ENCODE measurements around the gene ANAPC1.
"Not testable (repeated sequence)": the region's sequence is repeated elsewhere in the genome, so short reads cannot be mapped to it uniquely, and the experiment has no call there.

ANAPC1 gene

DNA sequence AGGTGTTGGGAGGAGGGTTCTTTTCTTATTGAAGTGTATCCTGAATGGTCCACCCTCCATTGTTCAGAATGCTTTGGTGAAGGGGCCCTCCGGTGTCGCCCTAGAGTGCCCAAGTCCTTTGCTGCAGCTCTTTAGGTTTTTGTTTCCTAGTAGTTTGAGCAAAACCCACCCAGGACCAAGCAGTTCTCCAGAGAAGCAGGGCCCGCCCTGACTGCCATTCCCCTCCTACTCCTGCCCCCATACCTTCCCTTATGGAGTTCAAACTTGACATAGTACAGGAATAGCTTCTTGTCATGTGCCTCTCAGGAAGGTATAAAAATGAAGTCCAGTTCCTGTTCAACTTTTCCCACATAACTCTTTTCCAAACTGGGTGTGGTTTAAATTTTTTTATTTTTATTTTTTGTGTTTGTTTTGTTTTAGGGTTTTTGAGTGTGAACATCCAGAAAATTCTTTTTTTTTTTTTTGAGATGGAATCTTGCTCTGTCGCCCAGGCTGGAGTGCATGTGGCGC lies 20.0 kb upstream of the ANAPC1 start:
- DNase-seq, result no peak

DNA sequence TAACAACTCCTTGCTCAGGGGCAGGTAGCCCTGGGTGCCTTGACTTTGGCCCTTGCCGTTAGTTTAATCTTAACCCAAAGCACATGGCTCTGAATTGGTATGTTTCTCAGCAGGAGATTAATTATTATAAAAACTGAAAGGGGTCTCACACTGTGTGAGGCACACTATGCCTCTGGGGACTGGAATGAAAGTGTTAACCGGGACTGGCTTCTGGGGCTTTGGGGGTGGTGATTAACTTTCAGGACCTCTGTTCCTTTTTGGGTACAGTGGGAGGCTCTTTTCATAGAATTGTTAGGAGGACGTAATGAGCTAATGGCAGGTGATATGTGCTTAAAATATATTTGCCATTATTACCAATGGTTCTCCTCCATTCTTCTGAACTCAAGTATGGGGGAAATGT lies 19.5 kb upstream of the ANAPC1 start:
- DNase-seq, result no peak

DNA sequence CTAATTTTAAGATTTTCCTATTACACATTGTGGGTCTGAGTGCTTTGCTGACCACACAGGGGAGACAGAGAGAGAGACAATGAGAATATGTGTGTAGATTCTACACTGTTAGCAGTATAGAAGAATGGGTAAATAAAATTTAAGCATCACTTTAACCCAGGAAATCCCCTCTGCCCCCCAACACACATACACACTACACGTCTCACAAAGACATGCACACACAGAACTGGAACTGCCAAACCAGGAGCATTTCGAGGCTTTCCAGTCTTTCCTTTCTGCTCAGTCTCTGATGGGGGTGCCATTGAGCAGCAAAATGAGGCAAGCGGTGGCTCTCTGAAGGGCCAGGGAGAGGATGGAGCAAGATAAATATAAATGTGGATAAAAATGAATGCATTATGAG lies 16.9 kb upstream of the ANAPC1 start:
- peak; percentile 56 to 63 (median 58) for DNase-seq

DNA sequence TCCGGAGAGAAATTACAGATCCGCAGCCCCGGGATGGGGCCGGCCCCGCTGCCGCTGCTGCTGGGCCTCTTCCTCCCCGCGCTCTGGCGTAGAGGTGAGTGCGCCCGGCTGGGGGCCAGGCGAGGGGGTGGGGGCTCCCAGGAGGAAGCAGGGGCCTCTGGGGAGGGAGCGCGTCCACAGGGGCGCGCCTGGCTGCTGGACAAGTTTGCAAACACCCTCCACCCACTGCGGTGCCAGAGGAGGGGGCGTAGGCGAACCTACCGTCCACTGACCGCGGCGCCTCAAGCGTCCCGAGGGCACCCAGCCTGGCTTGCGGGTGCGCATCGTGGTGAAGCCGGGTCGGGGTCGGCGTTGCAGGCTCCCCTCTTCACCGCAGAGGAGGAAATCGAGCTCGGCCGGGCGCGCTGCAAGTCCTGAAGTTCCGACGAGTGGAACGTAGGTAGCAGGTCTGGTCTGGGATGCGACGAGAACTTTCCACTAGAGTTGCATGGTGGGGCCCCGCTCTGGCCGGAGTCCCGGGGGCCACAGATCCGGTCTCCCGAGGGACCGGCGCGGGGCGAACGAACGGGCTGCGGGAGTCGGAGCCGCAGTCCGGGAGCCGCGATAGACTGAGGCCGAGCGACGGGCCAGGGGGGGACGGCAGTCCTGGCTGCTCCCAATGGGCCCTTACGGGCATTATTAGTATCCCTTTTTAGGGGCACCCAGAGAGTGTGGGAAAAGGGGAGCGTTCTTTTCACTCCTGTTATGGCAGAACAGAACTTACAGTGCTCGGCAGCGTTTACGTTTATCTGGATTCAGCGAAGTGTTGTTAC lies 14.9 kb upstream of the ANAPC1 start:
- peak; percentile 45 to 67 (median 49) for DNase-seq

DNA sequence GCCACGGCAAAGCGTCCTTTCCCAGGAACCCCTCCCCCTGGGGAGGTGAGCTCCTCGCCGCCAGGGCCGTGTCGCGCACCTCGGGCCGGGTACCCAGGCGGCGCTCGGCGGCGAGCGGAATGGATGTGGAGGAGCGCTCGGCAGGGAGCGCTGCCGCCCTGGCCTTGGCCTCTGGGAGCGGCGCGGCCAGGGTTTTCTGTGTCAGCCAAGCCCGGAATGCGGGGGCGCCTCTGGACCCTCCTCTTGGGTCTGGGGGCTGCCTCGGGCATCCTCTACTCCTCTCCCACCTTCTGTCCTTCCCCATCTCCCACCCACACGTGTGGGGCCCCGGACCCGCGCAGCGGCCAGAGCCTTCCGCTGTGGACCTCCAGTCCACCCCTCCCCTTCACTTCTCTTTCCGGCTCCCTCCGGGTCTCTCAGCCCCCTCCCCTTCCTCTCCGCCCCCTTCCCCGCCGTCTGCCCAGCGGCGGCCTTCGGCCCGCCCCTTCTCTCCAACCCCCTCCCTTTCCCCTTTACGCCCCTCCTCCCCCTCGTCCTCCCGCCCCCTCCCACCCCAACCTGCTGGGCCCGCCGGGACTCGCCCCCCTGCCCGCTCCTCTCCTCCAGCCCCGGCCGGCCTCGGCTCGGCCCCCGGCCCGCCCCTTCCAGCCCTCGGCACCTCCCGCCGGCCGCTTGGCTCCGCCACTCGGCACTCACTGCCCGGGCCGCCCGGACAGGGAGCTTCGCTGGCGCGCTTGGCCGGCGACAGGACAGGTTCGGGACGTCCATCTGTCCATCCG lies 14.1 kb upstream of the ANAPC1 start, which contains the start of gene MERTK:
Gene MERTK (plus strand): TSS at position 684 of the 779 bp plus-strand sequence. CDS start 129 bp downstream, outside the sequence.
- peak; percentile 86 to 94 (median 91) for DNase-seq

DNA sequence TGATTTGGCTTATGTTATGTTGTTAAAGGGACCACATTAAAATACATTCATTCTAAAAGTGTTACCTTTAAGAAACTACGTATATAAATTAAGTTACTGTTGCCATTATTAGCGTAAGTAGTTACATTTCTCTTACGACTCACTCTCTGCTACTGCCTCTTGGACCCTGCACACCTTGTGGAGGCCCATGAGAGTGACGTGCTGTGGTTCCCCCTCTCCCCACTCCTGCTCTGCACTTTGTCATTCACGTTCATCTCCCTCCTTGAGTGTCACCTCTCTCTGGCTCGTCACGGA lies 13.6 kb upstream of the ANAPC1 start:
- DNase-seq, result no peak

DNA sequence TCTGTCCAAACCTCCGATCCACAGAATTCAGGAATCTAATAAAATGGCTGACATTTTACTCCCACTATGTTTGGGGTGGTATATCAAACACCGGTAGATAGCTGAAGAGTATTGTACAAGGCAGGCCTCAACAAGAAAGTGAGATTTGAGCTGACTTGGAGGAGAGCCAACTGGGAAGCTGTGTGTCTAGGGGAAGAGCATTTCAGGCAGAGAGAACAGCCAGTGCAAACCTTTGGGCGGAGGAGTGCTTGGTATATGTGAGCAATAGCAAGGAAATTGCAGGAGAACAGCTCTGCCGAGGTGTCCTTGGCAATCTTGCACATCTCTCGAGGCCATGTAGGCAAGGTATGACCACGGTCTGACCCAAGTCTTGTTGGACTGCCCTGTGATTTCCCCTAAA lies 12.6 kb upstream of the ANAPC1 start:
- DNase-seq, result no peak

DNA sequence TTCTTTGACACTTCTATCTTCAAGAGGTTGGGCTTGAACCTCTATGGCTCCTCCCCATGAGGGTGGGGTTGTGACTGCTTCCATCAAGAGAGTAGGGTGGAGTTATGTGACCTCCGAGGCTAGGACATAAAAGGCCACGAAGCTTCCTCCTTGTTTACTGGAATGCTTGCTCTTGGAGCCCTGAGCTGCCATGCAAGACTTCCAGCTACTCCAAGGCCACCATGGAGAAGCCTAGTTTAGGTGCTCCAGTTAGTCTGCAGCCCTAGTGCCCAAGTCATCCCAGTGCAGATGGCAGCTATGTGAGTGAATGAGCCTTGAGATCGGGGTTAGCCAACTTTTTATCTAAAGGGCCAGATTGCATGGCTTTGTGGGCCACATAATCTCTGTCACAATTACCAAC lies 12.0 kb upstream of the ANAPC1 start:
- DNase-seq, result peak; percentile 65 to 78 (median 73)

DNA sequence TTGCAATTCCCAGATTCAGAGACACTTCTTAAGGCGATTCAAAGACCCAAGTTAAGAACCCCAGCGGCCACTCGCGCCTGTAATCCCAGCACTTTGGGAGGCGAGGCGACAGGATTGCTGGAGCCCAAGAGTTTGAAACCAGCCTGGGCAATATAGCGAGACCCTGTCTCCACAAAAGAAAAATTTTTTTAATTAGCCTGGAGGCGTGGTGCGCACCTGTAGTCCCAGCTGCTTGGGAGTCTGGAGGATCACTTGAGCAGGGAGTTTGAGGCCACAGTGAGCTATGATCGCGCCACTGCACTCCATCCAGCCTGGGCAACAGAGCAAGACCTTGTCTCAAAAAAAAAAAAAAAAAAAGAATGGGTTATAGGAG lies 585 bp upstream of the ANAPC1 start:
- DNase-seq, result no peak

DNA sequence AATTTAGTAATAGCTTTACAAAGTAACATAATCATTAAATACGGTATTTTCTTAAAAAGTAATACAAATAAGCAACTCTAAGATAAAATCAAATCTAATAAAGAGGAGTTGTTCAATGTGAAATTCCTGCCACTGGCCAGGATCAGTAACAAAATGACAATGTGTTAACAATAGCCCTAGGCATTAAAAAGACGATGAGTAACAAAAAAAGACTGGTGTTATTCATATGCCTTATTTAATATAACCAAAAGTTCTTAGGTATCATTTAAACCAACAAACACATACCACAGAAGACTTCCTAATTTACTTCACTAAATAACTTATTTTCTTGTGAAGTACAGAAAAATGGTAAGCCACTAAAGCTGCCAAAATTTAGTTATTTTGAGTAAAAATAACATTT lies 11.2 kb downstream of the ANAPC1 start:
- not testable (repeated sequence) for DNase-seq

DNA sequence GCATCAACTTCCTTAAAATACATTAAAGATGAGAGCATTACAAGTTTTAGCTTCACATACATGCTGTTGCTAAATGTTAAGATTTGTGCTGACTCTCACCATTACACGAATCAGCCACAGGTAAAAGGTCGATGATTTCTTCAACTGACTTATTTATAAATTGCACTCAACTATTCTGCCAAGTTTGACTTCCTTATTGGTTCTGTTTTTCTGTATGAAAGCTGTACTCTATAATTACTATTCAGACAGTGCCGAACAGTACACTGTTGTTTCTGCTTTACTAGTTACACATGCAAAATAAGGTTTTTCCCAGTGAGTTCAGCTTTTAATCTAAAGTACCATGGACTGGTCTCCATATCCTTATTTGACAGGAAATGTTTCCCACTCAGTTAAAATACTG lies 18.9 kb downstream of the ANAPC1 start:
- DNase-seq, result not testable (repeated sequence)

DNA sequence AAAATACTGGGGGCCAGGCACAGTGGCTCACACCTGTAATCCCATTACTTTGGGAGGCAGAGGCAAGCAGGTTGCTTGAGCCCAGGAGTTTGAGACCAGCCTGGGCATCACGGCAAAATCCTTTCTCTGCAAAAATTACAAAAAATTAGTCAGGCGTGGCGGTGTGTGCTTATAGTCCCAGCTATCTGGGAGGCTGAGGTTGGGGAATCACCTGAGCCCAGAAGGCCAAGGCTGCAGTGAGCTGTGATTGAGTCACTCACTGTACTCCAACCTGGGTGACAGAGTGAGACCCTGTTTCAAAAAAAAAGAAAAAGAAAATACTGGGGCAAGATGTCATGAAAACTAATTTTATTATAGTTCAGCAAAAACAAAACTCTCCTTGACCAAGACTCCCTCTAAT lies 24.0 kb downstream of the ANAPC1 start:
- not testable (repeated sequence) for DNase-seq

DNA sequence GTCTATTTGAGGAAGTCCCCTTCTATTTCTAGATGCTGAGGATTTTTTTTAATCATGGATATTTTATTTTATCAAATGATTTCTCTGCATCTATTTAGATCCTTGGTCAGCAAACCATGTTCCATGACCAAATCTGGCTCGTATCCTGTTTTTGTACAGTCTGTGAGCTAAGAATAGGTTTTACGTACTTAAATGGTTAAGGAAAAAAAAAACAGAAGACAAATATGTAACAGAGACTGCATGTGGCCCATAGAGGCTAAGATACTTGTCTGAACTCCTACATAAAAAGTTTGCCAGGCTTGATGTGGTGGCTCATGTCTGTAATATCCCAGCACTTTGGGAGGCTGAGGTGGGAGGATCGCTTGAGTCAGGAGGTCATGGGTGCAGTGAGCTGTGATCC lies 31.4 kb downstream of the ANAPC1 start:
- not testable (repeated sequence) for DNase-seq

DNA sequence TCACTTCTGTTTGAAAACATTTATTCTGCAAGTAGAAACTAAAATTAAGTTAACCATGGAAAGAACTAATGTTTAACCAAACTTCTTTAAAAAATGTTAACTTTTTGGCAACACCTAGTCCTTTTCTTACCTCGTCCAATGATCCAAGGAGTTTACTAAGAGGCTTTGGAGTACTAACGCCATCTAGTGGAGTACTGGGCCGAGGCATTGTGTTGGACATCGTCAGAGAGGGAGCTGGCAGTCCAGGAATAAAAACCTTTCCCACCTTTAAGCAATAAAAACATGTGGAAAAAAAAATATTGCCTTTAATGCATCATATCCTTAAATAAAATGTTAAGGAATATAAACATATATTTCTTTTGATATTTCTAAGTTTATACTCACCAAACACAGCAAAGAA lies 33.3 kb downstream of the ANAPC1 start:
- peak in 2 of 3 donors; percentile 17 to 55 for DNase-seq

DNA sequence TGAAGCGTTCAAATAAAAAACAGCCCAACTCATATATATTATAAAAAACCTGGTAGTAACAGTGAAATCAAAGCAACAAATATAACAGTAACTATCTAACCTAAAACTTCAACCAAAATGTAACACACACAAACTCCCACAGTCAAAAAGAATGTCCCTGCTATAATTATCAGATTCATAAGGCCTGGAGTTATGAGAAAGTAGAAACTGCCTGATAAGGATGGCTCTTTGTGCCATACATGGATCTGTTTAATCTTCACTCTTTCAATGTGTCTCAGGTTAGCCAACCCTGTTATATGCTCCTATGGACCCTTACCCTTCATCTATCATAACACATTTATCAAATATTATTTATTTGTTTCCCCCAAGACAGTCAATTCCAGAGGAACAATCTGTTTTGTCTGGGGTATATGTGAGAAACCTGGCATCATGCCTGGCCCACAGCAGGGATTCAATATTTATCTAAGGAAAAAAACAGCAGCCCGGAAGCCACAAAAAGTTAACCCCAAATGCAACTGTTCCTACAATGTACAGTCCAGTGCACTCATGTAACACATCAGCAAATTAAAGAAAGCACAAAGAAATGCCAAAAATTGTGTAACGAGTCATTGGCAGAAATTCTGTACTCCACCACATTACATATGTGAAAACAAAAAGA lies 44.2 kb downstream of the ANAPC1 start:
- DNase-seq, result not testable (repeated sequence)

DNA sequence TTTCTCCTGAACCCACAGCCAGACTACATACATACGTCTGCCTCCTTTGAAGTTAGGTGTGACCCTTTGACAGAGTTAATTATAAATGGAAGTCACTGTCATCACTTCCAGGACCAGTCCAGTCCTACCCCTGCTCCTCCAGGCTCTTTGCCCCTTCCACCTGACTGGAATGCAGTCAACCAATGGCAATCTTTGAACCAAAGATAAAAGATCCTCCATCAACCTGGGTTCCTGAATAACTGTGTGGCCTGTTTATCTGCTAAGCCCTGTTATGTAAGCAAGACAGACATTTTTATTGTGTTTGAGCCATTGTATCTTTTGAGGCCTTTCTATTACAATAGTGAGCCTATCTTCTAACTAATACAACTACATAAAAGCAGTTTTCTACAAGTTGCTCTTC lies 45.0 kb downstream of the ANAPC1 start:
- not testable (repeated sequence) for DNase-seq

DNA sequence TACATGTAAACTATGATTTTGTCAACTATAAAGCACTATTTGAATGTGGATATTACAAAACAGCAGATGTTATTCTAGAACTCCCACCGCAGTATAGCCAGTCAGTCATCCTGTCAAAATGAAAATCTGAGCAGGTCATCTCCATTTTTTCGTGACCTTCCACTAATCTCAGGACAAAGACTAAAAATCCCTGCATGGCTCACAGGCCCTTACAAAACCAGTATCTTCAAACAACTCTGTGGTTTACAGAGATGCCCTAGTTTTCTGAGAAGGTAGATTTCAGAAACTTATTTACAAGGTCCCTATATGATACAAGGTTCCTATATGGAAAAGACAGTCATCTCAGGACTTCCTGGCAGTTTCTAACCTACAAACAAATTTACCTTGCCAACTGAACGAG lies 49.8 kb downstream of the ANAPC1 start:
- DNase-seq, result not testable (repeated sequence)

DNA sequence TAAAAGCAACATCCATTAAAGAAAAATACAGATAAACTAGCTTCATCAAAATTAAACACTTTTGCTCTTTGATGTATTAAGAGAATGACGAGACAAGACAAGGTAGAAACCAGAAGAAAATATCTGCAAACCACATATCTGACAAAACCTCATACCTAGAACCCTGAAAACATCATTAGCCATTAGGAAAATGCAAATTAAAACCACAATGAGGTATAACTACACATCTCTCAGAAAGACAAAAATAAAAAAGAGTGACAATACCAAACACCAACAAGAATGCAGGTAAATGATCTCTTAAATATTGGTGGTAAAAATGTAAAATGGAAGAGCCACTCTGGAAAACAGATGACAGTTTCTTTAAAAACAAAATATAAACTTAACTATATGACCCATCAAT lies 53.5 kb downstream of the ANAPC1 start:
- DNase-seq, result not testable (repeated sequence)

DNA sequence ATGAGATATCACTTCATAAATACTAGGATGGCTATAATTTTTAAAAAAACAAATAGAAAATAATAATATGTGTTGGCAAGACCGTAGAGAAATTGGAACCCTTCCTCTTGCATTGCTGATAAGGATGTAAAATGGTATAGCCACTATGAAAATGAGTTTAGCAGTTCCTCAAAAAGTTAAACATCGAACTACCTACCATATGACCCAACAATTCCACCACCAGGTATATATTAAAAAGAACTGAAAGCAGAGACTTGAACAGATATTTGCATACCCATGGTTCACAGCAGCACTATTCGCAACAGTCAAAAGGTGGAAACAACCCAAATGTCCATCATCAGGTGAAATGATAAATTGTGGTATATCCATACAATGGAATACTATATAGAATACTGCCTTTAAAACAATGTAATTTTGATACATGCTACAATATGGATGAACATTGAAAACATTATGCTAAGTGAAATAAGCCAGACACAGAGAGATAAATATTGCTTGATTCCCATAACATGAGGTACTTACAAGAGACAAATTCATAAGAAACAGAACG lies 55.7 kb downstream of the ANAPC1 start:
- DNase-seq, result not testable (repeated sequence)

DNA sequence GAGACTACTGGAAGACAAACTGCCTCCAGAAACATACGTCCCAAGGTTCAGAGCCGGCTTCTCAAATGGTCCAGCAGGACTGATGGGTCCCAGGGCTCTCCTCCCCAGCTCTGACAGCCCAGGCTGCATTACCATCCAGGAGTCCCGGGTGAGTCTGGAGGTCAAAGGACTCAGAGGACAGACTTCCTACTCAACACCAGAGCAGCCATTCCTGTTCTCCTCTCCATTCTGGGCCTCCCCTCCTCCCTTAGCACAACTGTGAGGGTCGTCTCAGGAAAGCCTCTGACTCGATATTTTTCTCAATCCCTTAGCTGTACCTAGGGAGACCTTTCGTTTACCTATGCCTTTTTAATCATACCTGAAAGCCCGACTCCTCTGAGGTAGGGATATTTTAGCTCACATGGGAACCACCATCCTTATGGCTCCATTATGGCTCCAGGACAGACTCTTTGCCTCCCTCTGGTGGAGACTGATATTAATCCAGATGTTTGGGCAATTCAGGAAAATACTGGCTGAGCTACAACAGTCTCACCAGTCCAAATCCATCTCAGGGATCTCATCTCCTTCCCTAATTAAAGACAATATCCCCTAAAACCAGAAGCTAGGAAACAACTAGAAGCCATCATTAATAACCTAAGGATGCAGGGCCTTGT lies 70.9 kb downstream of the ANAPC1 start:
- DNase-seq, result not testable (repeated sequence)

DNA sequence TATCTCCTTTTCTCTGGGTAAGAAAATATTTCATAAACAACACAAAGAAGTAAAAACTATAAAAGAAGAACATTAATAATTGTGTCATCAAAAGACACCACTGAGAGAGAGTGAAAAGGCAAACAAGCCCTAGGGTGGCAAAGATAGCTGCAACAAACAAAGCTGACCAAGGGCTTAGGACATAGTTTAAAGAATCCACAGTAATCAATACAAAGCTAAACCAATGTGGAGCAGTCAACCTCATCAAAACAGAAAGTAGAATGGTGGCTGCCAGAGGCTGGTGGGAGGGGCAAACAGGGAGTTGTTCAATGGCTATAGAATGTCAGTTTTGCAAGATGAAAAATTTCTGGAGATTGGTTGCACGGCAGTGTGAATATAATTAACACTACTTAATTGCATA lies 93.4 kb downstream of the ANAPC1 start:
- DNase-seq, result not testable (repeated sequence)

DNA sequence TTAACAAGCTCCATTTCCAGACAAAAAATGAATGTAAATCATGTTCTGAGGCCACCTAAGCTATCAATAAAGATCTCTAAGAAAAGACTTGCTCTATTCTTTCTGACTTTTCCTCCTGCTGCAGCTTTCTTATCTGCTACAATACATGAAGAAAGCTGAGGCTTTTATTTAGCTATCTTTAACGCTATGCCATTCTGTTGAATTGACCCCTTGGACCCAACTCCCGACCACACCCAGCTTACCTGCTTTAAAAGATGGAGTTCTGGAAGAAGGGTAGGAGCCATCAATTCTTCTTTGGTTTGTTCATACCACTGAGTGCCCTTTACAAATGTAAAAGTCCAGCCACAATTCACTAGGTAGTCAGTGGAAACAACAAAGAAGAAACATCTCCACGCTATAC lies 99.9 kb downstream of the ANAPC1 start:
- DNase-seq, result not testable (repeated sequence)

DNA sequence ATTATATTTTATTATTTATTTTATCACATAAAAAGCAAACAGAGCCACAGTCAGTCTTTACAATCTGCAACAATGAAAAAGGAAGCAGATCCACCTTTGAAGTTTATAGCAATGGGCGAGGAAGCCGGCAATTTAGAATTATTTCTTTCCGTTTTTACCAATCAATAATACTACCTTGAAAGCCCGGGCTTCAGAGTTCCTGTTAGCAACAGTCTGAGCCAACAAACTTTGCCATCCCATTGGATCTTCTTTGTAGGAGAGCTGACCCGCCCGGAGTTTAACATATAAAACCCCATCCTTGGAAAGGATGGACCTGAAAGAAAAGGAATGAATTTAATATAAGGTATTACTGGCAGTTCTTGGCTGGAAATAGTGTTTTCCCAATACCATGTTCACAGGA lies 101.8 kb downstream of the ANAPC1 start:
- DNase-seq, result not testable (repeated sequence)
